RWPE2 (cell line): Measurements from ENCODE around the gene NSDHL.
"Not testable (repeated sequence)": the region's sequence is repeated elsewhere in the genome, so short reads cannot be mapped to it uniquely, and the experiment has no call there.

Experiments
- ATAC-seq: fragments of 200-7000 bp; cut with Tn5 transposase; 3 replicates; pipeline ENCODE4 v1.9.1; 2021; ENCODE audit warnings: low read depth
- DNase-seq: peaks from one replicate; pipeline ENCODE4 v3.0.0-alpha.2; 2020; ENCODE audit warnings: low spot score
- H3K27ac ChIP-seq: fragments of 450-650 bp; 2 replicates; pipeline ENCODE4 v1.5.1; 2017; ENCODE audit warnings: mild to moderate bottlenecking; ENCODE audit not compliant: poor library complexity, severe bottlenecking
- H3K27me3 ChIP-seq: fragments of 250-450 bp; sonication (Bioruptor Pico); 2 replicates; pipeline ENCODE4 v1.5.1; 2021; ENCODE audit warnings: mild to moderate bottlenecking, moderate library complexity; ENCODE audit not compliant: insufficient read depth, poor library complexity, severe bottlenecking
- H3K36me3 ChIP-seq: fragments of 250-450 bp; sonication (Bioruptor Pico); 2 replicates; pipeline ENCODE4 v1.5.1; 2020; ENCODE audit warnings: low read depth, mild to moderate bottlenecking, moderate library complexity
- H3K4me1 ChIP-seq: fragments of 250-450 bp; sonication (Bioruptor Pico); 2 replicates; pipeline ENCODE4 v1.5.1; 2021; ENCODE audit warnings: mild to moderate bottlenecking, moderate library complexity; ENCODE audit not compliant: insufficient read depth, poor library complexity, severe bottlenecking
- H3K4me3 ChIP-seq: fragments of 250-450 bp; sonication (Bioruptor Pico); 2 replicates; pipeline ENCODE4 v1.5.1; 2021; ENCODE audit warnings: mild to moderate bottlenecking, moderate library complexity; ENCODE audit not compliant: severe bottlenecking
- H3K9me3 ChIP-seq: fragments of 250-450 bp; sonication (Bioruptor Pico); 2 replicates; pipeline ENCODE4 v1.5.1; 2021; ENCODE audit warnings: mild to moderate bottlenecking, moderate library complexity; ENCODE audit not compliant: severe bottlenecking
- CTCF ChIP-seq: fragments of 450-650 bp; IDR thresholded peaks from one replicate; pipeline ENCODE4 v1.5.1; 2017; ENCODE audit warnings: mild to moderate bottlenecking, moderate library complexity; ENCODE audit not compliant: poor library complexity, severe bottlenecking

The NSDHL gene

GRCh38 chrX:152830312-152831305, at the start of gene NSDHL, which contains the start of gene CETN2:
TSS of gene NSDHL (plus strand) at chrX:152831063. CDS start at chrX:152846325, 15,262 bp downstream.
TSS of gene CETN2 (minus strand) at chrX:152830757. CDS start at chrX:152830710, 47 bp downstream.
- no peaks in the 10 kb centered on the region for H3K4me1 ChIP-seq
- H3K27ac ChIP-seq, result peak within 1 kb of the TSS; percentile 28
- ATAC-seq (peak; percentile 94), DNase-seq (peak; percentile 92)
- peak within 1 kb of the TSS; percentile 54 for H3K4me3 ChIP-seq
- no peaks in the 10 kb centered on the region for H3K27me3 ChIP-seq
- no peaks in the 10 kb centered on the region for H3K9me3 ChIP-seq
- H3K36me3 ChIP-seq, result peaks cover 29% of the 10 kb centered on the region
- no peak for TF ChIP-seq CTCF

- ATAC-seq, H3K4me1 ChIP-seq, H3K27ac ChIP-seq, H3K27me3 ChIP-seq, H3K4me3 ChIP-seq, H3K9me3 ChIP-seq, H3K36me3 ChIP-seq, DNase-seq: not testable (repeated sequence)
These were observed 43.8 kb upstream of the NSDHL start for GRCh38 chrX:152787062-152787461.

- no peak for ATAC-seq
- no peak for TF ChIP-seq CTCF
- no peaks in the 10 kb centered on the region for H3K36me3 ChIP-seq
- H3K4me3 ChIP-seq, result no peak overlapping the region
- H3K4me1 ChIP-seq, result no peaks in the 10 kb centered on the region
- H3K9me3 ChIP-seq, result no peaks in the 10 kb centered on the region
- H3K27me3 ChIP-seq, result no peaks in the 10 kb centered on the region
- no peak for DNase-seq
- H3K27ac ChIP-seq, result no peak overlapping the region
These were observed 31.9 kb upstream of the NSDHL start for GRCh38 chrX:152798945-152799344.

GRCh38 chrX:152806035-152806434, 24.8 kb upstream of the NSDHL start:
- DNase-seq, result no peak
- no peak for ATAC-seq
- Histone ChIP-seq H3K27ac (no peak overlapping the region), H3K36me3 (no peaks in the 10 kb centered on the region), H3K27me3 (no peaks in the 10 kb centered on the region), H3K4me1 (no peaks in the 10 kb centered on the region), H3K4me3 (no peak overlapping the region), H3K9me3 (no peaks in the 10 kb centered on the region)
- TF ChIP-seq CTCF, result no peak

- Histone ChIP-seq H3K27ac (no peak overlapping the region), H3K4me3 (no peak overlapping the region), H3K9me3 (no peaks in the 10 kb centered on the region), H3K4me1 (no peaks in the 10 kb centered on the region), H3K36me3 (no peaks in the 10 kb centered on the region), H3K27me3 (no peaks in the 10 kb centered on the region)
- DNase-seq (no peak), ATAC-seq (no peak)
- no peak for TF ChIP-seq CTCF
These were observed 20.5 kb upstream of the NSDHL start for GRCh38 chrX:152810403-152810802.
